Jurkat, Clone E6-1 (cell line): ENCODE measurements around the gene SF3B3.

Experiments used
- DNase-seq: peaks from one replicate; pipeline ENCODE4 v3.0.0-alpha.2; 2011; ENCODE audit warnings: low read depth, low spot score
- H3K4me3 ChIP-seq: 2 replicates; pipeline ENCODE4 v1.5.1; 2011; ENCODE audit warnings: mild to moderate bottlenecking, low read length, control low read depth, moderate library complexity

Gene SF3B3

GRCh38 chr16:70553645-70554044 lies 30.0 kb downstream of the SF3B3 start:
- no peak overlapping the region for H3K4me3 ChIP-seq
- DNase-seq: no peak

- no peak overlapping the region for H3K4me3 ChIP-seq
- no peak for DNase-seq
Observed at GRCh38 chr16:70556063-70556462, 32.4 kb downstream of the SF3B3 start.

- no peak overlapping the region for H3K4me3 ChIP-seq
- no peak for DNase-seq
Observed at GRCh38 chr16:70561623-70562022, 38.0 kb downstream of the SF3B3 start.

- H3K4me3 ChIP-seq: no peak overlapping the region
- no peak for DNase-seq
Observed at GRCh38 chr16:70563636-70564035, 40.0 kb downstream of the SF3B3 start.

- no peak overlapping the region for H3K4me3 ChIP-seq
- DNase-seq: no peak
Observed at GRCh38 chr16:70565053-70565452, 41.4 kb downstream of the SF3B3 start.

GRCh38 chr16:70568601-70569237 lies 45.1 kb downstream of the SF3B3 start:
- no peak overlapping the region for H3K4me3 ChIP-seq
- no peak for DNase-seq

GRCh38 chr16:70569752-70570151 lies 46.1 kb downstream of the SF3B3 start:
- no peak for DNase-seq

GRCh38 chr16:70570967-70571570 lies 47.5 kb downstream of the SF3B3 start:
- no peak overlapping the region for H3K4me3 ChIP-seq
- no peak for DNase-seq

More at GRCh38 chr16:70569752-70570151, 46.1 kb downstream of the SF3B3 start:
- no peak overlapping the region for H3K4me3 ChIP-seq

- no peak overlapping the region for H3K4me3 ChIP-seq
- no peak for DNase-seq
Observed at GRCh38 chr16:70571623-70572022, 48.0 kb downstream of the SF3B3 start.

GRCh38 chr16:70572050-70572925 lies 48.7 kb downstream of the SF3B3 start:
- H3K4me3 ChIP-seq: no peak overlapping the region
- DNase-seq: no peak

GRCh38 chr16:70572926-70573270 lies 49.3 kb downstream of the SF3B3 start:
- no peak overlapping the region for H3K4me3 ChIP-seq
- DNase-seq: no peak

- no peak for DNase-seq
- H3K4me3 ChIP-seq: no peak overlapping the region
Observed at GRCh38 chr16:70573451-70574121, 50.0 kb downstream of the SF3B3 start.

- H3K4me3 ChIP-seq: no peak overlapping the region
- DNase-seq: no peak
Observed at GRCh38 chr16:70574595-70575271, 51.1 kb downstream of the SF3B3 start.

GRCh38 chr16:70575376-70575775 lies 51.8 kb downstream of the SF3B3 start:
- H3K4me3 ChIP-seq: no peak overlapping the region
- DNase-seq: no peak

GRCh38 chr16:70576431-70577255 lies 53.0 kb downstream of the SF3B3 start:
- H3K4me3 ChIP-seq: no peak overlapping the region
- DNase-seq: no peak

- no peak overlapping the region for H3K4me3 ChIP-seq
- no peak for DNase-seq
Observed at GRCh38 chr16:70577256-70577698, 53.7 kb downstream of the SF3B3 start.

GRCh38 chr16:70578035-70578434 lies 54.4 kb downstream of the SF3B3 start:
- no peak for DNase-seq
- no peak overlapping the region for H3K4me3 ChIP-seq

GRCh38 chr16:70579248-70579647 lies 55.6 kb downstream of the SF3B3 start:
- no peak overlapping the region for H3K4me3 ChIP-seq
- no peak for DNase-seq
